Transverse colon (tissue), 4 donors: ENCODE measurements around the gene HCAR2. TPM values are rescaled to one million over a fixed set of nuclear protein-coding genes. Genes with fewer than 3 reads are reported as not detected.
"Not testable (repeated sequence)": the region's sequence is repeated elsewhere in the genome, so short reads cannot be mapped to it uniquely, and the experiment has no call there.

Source experiments
- DNase-seq: peaks from one replicate; pipeline ENCODE4 v3.0.0-alpha.2; 2019
- H3K27ac ChIP-seq, 4 donors: fragments of 200-600 bp; sonication (generic); 2 replicates each; pipeline ENCODE4 v1.5.1; 2016 to 2018; ENCODE audit warnings: inconsistent platforms in 4 of 4
- H3K27me3 ChIP-seq: fragments of 200-600 bp; sonication (generic); 2 replicates; pipeline ENCODE4 v1.5.1; 2017; ENCODE audit warnings: inconsistent platforms
- H3K36me3 ChIP-seq, 4 donors: fragments of 200-600 bp; sonication (generic); 2 replicates each; pipeline ENCODE4 v1.5.1; 2017 to 2019; ENCODE audit warnings: inconsistent platforms in 4 of 4
- H3K4me1 ChIP-seq, 4 donors: fragments of 200-600 bp; sonication (generic); 2 replicates each; pipeline ENCODE4 v1.5.1; 2017 to 2020; ENCODE audit warnings: inconsistent platforms in 4 of 4
- H3K4me3 ChIP-seq, 4 donors: fragments of 200-600 bp; sonication (generic); 1 replicate in 1 of 4; 2 replicates in 3 of 4; pipeline versions ENCODE4 v1.5.1 to v1.6.1; 2017 to 2019; ENCODE audit warnings: inconsistent platforms in 4 of 4
- H3K9me3 ChIP-seq, 2 donors: fragments of 200-600 bp; sonication (generic); 2 replicates each; pipeline ENCODE4 v1.5.1; 2017 to 2019; ENCODE audit warnings: inconsistent platforms in 2 of 2
- EP300 ChIP-seq: sonication (generic); formaldehyde crosslinking; IDR thresholded peaks from one replicate; pipeline ENCODE4 v1.6.1; 2017; ENCODE audit warnings: antibody characterized with exemption, low read depth
- POLR2A ChIP-seq: fragments of 450-650 bp; IDR thresholded peaks from one replicate; pipeline ENCODE4 v1.6.1; 2016; ENCODE audit warnings: antibody characterized with exemption, mild to moderate bottlenecking, moderate library complexity
- POLR2AphosphoS5 ChIP-seq, 3 donors: sonication (generic); formaldehyde crosslinking; IDR thresholded peaks; one replicate each; pipeline ENCODE4 v1.6.1; 2016; ENCODE audit warnings: antibody characterized with exemption in 3 of 3
- whole genome bisulfite sequencing, 2 donors: methylation state at CpG; one replicate each; pipeline ENCODE4 v1.1.5; 2018; ENCODE audit warnings: low coverage in 1 of 2; 5-methylcytosine and 5-hydroxymethylcytosine counted together
- in situ Hi-C, 4 donors: fragments of 200-750 bp; cut with MboI; loops; one replicate each; pipeline versions ENCODE4 v1.15.0 to v1.15.1; 2017; ENCODE audit warnings: low sequenced_read_pairs in 3 of 4, low pct_ligation_motif_present in 1 of 4, low pct_unique_long_range_greater_than_20kb in 1 of 4
- intact Hi-C: fragments of 100-400 bp; cut with DNase I; formaldehyde crosslinking; loops from one replicate; pipeline ENCODE4 v1.15.1; 2023; ENCODE audit warnings: low total_unique reads
- total RNA-seq, 4 donors: library from RNA; depleted of rRNA; stranded (reverse); fragments of >200 nt; gene quantifications; one replicate each; pipeline ENCODE4 v1.1.0, GENCODE V29; 2016
- TF ChIP-seq, protein P1 (sequence below), 5 experiments: fragments of 200-600 bp in 3 of 5; fragments of 450-650 bp in 2 of 5; sonication (generic) in 3 of 5; IDR thresholded peaks; 1 replicate in 2 of 5; 2 replicates in 3 of 5; pipeline ENCODE4 v1.5.1; 2016 to 2017; ENCODE audit warnings: antibody characterized with exemption in 5 of 5, inconsistent platforms in 3 of 5, mild to moderate bottlenecking in 2 of 5, moderate library complexity in 1 of 5

HCAR2 gene
- total RNA-seq, 4 donors from 2014 or later = 0.27 TPM; not detected in 3

DNA sequence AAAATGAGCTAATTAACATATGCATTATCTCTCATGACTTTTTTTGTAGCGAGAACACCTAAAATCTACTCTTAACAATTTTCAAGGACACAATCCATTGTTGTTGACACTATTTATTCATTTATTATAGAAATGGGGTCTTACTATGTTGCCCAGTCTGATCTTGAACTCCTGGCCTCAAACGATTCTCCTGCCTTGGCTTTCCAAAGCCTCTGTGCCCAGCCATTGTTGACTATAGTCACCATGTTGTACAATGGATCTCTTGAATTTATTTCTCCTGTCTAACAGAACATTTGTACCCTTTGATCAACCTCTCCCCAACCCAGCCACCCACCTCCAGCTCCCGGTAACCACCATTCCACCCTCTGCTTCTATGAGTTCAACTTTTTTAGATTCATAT is 41.2 kb downstream of the HCAR2 start:
- Histone ChIP-seq H3K36me3 (no peaks in the 10 kb centered on the region), H3K9me3 (no peaks in the 10 kb centered on the region), H3K27me3 (no peaks in the 10 kb centered on the region), H3K4me3 (no peak overlapping the region), H3K4me1 (no peaks in the 10 kb centered on the region), H3K27ac (no peak overlapping the region)
- intact Hi-C loops = no loop called here
- TF ChIP-seq POLR2AphosphoS5 (IDR thresholded peaks at IDR 0.05) = no peak
- no peak for TF ChIP-seq POLR2A
- TF ChIP-seq, protein P1, sequence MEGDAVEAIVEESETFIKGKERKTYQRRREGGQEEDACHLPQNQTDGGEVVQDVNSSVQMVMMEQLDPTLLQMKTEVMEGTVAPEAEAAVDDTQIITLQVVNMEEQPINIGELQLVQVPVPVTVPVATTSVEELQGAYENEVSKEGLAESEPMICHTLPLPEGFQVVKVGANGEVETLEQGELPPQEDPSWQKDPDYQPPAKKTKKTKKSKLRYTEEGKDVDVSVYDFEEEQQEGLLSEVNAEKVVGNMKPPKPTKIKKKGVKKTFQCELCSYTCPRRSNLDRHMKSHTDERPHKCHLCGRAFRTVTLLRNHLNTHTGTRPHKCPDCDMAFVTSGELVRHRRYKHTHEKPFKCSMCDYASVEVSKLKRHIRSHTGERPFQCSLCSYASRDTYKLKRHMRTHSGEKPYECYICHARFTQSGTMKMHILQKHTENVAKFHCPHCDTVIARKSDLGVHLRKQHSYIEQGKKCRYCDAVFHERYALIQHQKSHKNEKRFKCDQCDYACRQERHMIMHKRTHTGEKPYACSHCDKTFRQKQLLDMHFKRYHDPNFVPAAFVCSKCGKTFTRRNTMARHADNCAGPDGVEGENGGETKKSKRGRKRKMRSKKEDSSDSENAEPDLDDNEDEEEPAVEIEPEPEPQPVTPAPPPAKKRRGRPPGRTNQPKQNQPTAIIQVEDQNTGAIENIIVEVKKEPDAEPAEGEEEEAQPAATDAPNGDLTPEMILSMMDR (IDR thresholded peaks at IDR 0.05) = no peak
- no peak for TF ChIP-seq EP300
- in situ Hi-C loops = no loop called here
- no peak for DNase-seq
- 99 to 100% methylated on average over 1 to 3 of the region's 3 CpGs for WGBS, 2 donors

DNA sequence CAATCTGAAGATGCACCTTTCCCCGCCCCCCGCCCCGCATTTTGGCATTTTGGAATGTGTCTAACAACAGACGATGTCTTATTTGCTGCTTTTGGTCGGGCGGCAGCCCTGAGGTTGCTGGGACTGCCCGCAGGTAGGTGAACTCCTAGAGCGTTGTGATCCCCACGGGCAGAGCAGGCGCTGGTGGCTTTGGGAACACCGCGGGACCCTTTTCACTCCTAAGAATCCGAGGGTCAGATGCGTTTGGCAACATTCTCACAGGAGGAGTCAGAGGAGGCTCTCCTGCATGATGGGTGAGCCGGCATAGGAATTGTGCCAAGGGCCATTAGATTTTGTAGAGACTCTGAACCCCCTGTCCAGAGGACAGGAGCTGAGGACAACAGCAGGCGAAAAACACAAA is 41.9 kb downstream of the HCAR2 start:
- Histone ChIP-seq H3K27ac (no peak overlapping the region), H3K4me1 (no peaks in the 10 kb centered on the region), H3K4me3 (no peak overlapping the region), H3K27me3 (no peaks in the 10 kb centered on the region), H3K9me3 (no peaks in the 10 kb centered on the region), H3K36me3 (no peaks in the 10 kb centered on the region)
- TF ChIP-seq POLR2A = no peak
- no peak for TF ChIP-seq EP300
- TF ChIP-seq, protein P1 (IDR thresholded peaks at IDR 0.05) = no peak
- no peak for TF ChIP-seq POLR2AphosphoS5 (IDR thresholded peaks at IDR 0.05)
- in situ Hi-C loops (no loop called here), intact Hi-C loops (no loop called here)
- DNase-seq = no peak
- WGBS, 2 donors = 87 to 100% methylated on average over 1 to 15 of the region's 16 CpGs

DNA sequence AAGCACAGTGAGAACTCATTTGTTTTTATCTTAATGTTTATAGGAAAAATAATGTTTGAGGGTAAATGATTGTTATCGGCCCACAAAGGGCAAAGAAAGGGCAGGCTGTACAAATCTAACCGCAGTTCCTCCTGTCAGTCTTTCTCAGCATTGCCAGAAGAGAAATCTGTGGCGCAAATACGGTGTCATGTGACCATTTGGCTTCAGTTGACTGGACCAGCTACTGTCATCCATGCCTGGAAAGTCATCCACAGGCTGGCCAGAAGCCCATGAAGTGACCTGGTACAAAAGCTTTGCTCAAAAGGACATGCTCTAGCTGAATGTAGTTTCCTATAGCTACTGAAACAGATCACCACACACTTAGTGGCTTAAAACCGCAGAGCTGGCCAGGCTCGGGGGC is 43.6 kb downstream of the HCAR2 start:
- 76 to 89% methylated on average over 4 to 6 of the region's 6 CpGs for WGBS, 2 donors
- TF ChIP-seq EP300 = no peak
- TF ChIP-seq POLR2AphosphoS5 (IDR thresholded peaks at IDR 0.05) = no peak
- TF ChIP-seq, protein P1 (IDR thresholded peaks at IDR 0.05) = no peak
- no peak for TF ChIP-seq POLR2A
- in situ Hi-C loops = no loop called here
- H3K4me3 ChIP-seq = no peak overlapping the region
- no peaks in the 10 kb centered on the region for H3K9me3 ChIP-seq
- no peaks in the 10 kb centered on the region for H3K36me3 ChIP-seq
- no peaks in the 10 kb centered on the region for H3K4me1 ChIP-seq
- no peaks in the 10 kb centered on the region for H3K27me3 ChIP-seq
- intact Hi-C loops = loop anchor here (5.0 kb wide), 1 partner anchor 238 kb away; the partner anchor contains the start of gene VPS37B
- H3K27ac ChIP-seq = no peak overlapping the region
- DNase-seq = no peak

DNA sequence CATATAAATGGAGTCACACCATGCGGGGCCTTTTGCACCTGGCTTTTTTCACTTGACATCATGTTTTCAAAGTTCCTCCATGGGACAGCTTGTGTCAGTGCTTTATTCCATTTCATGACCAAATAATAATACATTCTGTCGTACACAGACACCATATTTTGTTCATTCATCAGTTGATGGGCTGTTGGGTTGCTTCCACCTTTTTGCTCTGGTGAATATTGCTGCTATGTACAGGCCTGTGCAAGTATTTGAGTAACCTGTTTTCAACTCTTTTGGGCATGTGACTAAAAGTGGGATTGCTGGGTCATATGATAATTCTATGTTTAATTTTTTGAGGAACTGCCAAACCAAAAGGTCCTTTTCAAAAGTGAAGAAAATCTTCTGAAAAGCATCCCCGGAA is 46.9 kb downstream of the HCAR2 start:
- in situ Hi-C loops = no loop called here
- Histone ChIP-seq H3K36me3 (no peaks in the 10 kb centered on the region), H3K27ac (no peak overlapping the region), H3K9me3 (no peaks in the 10 kb centered on the region), H3K4me3 (no peak overlapping the region), H3K4me1 (peaks cover 0 to 3% (median 0%) of the 10 kb centered on the region in 4 donors), H3K27me3 (no peaks in the 10 kb centered on the region)
- DNase-seq = no peak
- TF ChIP-seq POLR2AphosphoS5 (IDR thresholded peaks at IDR 0.05) (no peak), EP300 (no peak), POLR2A (no peak)
- TF ChIP-seq, protein P1 (IDR thresholded peaks at IDR 0.05) = no peak
- intact Hi-C loops = loop anchor here (5.0 kb wide), 1 partner anchor 241 kb away; the partner anchor contains the start of gene VPS37B
- 89 to 92% methylated on average over 2 to 3 of the region's 3 CpGs for WGBS, 2 donors

DNA sequence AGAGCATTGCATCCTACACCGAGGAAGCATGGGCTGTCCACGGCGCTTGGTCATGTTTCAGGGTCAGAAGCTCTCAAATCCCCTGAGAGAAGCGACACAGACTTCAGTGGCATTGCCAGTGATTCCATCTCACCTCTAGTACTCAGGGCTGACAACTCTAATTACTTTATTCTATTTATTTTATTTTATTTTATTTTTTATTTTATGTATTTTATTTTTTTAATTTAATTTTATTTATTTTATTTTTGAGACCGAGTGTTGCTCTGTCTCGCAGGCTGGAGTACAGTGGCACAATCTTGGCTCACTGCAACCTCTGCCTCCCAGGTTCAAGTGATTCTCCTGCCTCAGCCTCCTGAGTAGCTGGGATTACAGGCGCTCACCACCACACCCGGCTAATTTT is 49.9 kb downstream of the HCAR2 start:
- H3K27me3 ChIP-seq, intact Hi-C loops, H3K4me3 ChIP-seq, H3K36me3 ChIP-seq, H3K27ac ChIP-seq, H3K9me3 ChIP-seq, in situ Hi-C loops, DNase-seq, H3K4me1 ChIP-seq: not testable (repeated sequence)
- 92 to 96% methylated on average over 8 of the region's 8 CpGs for WGBS, 2 donors
